GM19025 (cell line): Measurements from ENCODE around the gene CXCL1.
"Not testable (repeated sequence)": the region's sequence is repeated elsewhere in the genome, so short reads cannot be mapped to it uniquely, and the experiment has no call there.

Experiments
- ATAC-seq: cut with Tn5 transposase; IDR thresholded peaks from one replicate; pipeline ENCODE4 v1.9.1; 2021; ENCODE audit warnings: mild to moderate bottlenecking, low read depth, moderate library complexity; ENCODE audit not compliant: unreplicated experiment

Gene CXCL1

DNA sequence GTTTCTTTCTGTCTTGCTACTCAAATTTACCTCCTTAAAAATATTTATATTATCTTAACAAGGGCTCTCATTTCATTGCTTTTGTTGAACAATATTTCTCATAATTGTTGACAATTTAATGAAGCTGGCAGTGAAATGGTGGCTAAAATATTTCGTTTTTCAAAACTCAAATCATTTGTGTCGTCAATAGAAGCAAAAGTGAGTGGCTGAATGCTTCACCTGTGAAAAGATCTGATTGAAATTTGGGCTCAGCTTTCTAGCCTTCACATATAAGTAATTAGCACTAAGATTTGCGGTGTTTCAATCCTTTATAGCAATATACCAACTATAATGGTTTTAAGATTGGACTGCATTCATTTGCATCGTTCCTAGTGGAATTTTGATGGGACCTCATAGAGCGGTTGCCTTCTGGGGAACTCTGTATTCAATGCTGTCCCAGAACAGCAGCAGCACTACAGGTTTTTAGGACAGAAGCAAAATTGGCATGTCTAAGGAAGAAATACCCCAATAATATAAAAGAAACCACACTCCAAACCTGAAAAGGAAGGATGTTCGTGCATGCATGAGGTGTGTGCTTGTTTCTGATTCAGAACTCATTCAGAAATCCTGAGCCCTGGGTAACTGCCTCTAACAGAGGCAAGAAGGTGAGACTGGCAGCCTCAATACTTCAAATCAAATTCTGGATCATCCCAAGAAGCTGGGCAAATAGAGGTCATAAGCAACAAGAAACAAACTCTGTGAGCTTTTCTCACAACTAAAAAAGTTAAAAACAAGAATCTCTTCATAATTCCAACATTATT is 2.5 kb downstream of the CXCL1 start:
- ATAC-seq: no peak

DNA sequence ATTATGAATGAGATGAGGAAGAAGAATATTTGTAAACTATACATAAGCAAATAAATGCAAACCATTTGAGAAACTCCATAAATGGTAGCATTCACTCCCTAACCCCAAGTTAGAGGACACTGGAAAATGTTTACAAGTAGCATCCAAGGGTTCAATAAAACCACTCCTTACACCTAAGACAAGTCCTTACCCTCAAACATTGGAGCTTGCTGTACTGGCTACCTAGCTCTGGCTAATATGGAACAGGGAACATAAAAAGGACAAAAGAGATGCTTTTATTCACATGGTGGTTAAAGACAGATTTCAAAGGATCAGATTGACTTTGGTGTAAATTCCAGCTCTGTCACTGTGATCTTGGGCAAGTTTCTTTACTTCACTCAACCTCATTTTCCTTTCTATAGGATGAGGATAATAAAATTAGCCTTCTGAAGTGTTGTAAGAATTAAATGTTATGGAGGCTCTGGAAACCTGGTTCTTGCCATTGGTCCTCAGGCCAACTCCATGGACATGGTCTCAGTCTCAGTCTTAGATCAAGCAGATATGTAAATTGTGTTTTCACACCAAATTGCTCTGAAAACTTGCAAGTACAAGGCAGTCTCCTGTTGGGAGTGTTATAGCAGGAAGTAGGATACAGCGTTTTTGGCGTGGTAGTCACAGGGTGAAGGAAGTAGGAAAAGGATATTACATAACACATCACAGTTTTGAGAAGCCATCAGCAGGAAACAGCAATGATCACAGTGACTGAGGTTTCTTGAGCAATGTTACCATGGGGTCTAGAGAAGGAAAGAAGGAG is 3.3 kb downstream of the CXCL1 start:
- no peak for ATAC-seq

DNA sequence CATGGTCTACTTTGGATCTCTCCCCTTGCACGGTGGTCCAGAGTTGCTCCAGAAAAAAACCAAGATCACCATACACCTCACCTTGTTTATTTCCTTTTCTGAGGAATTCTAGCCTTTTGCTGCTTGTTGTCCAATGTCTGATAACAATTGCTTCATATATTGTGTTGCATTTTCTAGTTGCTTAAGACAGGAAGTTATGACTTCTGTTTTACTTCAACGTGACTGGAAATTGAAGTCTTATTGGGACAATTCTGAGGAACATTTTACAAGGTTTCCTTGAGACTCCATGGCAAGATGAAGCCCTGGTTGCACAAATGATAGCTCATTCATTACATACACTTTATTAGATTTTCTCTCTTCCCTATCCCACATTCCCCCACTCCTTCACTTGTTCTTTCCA is 5.2 kb downstream of the CXCL1 start:
- ATAC-seq: no peak

DNA sequence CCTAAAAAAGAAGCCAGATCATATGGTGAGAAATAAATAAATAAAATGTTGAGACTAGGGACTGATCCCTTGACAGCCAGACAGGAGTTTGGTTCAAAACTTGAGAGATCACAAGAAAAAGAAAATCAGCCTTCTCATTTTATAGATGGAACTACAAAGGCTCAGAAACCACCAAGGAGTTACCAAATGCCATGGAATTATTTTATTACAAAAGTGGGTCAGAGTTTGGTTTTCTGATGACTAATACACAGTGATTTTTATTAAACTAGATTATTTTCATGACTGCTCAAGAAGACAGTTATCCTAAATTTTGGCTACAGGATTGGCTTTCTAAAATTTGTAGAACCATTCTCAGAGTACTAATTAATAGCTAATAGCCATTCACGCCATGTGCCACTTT is 6.2 kb downstream of the CXCL1 start:
- ATAC-seq: no peak

DNA sequence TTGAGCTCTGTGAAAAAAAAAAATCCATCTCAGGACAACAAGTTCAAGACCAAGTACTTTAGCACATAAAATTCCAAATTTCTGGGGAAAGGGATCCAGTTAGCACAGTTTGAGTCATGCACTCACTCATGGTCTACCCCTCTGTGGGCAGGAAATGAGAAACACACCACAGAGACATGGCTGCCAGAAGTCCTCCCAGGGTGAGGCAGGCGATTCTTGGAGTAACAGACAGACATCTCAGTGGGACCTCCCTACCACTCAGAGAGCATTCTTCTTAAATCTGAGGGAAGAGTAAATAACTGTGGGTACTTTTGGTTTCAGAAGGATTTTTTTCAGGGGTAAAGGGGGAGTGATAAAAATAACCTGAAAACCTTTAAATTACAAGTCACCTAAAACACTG is 14.1 kb downstream of the CXCL1 start:
- ATAC-seq: no peak

DNA sequence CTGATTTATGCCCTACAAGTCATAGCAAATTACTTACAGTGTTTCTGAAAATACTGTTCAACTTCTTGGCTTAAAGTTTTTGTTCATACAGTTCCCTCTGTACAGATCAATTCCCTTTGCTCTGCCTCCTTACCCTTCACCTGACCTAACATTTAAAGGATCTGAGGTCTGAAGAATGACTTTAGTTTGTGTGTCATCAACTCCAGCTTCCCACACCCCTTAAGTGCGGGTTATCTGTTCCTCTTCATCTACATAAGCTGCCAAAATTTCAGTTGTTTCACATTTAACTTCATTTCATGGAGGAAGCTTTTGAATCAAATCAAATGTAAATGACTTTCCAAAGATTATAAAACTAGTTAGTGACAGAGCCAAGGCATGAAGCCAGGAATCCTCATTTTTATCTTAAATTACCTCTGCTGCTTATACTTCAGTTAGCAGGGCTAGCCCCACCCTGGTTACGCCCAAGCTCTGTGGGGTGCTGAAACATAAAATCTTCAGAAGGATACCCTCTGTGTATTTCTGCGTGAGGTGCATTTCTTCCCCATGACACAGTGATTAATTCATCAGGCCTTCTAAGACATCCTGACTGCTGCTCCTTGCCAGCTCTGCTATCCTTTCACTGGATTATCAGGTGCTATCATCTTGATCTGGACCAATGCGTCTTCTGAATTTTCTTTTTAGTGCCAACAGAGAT is 16.5 kb downstream of the CXCL1 start:
- no peak for ATAC-seq

DNA sequence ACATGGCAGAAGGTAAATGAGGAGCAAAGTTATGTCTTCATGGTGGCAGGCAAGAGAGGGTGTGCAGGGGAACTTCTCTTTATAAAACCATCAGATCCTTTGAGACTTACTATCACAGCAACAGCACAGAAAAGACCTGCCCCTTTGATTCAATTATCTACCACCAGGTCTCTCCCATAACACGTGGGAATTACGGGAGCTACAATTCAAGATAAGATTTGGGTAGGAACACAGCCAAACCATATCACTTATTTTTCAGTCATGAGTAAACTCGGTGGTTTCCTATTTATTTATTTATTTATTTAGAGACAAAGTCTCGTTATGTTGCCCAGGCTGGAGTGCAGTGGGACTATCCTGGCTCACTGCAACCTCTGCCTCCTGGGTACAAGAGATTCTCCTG is 22.1 kb downstream of the CXCL1 start:
- ATAC-seq: no peak

DNA sequence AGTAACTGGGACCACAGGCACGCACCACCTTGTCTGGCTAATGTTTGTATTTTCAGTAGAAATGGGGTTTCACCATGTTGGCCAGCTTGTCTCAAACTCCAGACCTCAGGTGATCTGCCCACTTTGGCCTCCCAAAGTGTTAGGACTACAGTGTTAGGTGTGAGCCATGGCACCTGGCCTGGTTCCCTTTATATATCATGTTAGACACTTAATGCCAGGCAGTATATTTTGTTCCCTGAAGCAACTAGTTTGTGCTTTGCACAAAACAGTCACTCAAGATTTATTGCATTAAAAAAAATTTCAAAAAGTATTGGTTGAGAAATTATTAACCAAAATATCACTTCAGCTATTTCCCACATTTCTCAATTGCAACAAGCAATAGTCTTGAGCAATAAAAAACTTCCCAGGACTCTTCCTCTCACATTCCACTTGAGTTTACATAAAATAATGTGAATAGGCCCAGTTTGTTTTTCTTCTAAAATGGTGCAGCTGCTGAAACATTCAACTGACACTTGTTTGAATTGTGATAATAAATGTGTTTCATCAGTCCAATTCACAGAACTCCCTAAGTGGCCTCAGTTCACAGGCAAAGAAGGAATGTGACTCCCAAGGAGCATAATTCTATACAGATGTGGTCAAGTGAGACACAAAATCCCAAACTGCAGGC is 22.7 kb downstream of the CXCL1 start:
- ATAC-seq: no peak

DNA sequence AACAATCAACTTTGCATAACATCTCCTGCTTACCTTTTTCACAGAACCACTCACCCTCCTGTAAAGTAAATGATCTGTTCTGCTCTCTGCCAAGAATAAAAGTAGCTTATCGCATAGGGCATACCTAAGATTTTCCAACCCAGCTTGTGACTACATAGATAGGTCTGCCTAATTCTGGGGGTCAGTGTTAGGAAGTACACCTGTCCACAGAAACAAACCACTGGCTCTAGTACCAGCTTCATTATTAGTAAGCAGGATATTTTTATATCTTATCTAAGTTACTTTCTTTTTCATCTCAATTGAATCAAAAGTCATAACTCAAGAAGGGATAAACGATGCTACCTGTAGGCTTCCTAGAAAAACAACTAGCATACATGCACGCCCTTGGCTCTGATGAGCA is 23.8 kb downstream of the CXCL1 start:
- no peak for ATAC-seq

DNA sequence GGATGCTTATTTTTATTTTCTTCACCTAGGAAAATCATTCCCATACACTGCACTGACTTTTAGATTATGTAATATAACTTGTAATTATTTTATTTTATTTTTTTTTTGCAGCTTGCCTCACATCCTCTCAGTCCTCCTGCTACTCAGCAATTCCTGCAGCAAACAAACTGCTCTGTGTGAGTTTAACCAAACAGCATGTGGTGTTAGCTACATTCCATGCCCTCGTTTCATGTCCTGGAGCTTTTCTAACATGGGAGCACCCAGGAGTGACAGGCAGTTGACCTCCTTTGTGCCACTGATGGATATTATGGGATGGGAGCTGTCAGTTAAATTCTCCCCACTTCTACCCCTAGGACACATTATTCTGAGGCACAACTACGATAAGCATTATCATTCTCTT is 24.8 kb downstream of the CXCL1 start:
- ATAC-seq: no peak

DNA sequence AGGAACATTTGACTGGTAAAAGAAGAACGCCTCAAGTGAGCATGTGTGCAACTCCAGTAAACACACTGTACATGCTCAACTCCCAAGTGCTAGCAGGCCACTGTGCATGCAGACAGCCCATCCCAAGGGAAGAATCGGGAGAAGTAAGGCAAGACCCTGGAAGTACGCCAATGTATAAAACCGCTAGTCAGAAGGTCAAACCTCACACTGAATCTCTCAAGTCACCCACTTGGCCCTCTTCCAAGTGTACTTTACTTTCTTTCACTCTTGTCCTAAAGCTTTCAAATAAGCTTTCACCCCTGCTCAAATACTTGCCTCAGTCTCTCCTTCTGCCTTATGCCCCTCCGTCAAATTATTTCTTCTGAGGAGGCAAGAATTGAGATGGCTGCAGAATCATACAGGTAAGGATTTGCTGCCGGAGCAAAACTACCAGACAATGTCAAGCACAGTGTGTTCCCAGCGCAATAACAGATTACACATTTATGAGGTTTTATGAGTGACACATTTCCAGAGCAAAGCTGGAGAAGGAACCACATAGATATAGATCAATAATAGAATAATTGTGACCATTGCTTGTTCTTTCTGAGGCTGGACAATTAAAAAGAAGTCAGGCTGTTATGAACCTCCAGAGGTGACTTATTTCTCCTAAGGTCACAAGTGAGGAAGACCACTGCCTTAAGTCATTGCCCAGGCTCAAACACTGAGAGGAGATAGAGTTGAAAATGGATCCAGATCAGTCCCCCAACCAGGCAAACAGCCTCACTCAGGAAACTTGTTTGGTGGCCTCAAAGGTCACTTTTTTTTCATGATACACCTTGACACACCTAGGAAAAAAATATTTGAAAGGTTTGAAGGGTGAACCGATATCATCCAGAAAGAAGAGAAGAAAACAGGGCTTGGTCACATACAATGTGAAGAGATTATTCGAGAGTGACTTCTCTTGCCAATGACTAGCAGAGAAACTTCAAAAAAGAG is 26.3 kb downstream of the CXCL1 start:
- ATAC-seq: no peak

DNA sequence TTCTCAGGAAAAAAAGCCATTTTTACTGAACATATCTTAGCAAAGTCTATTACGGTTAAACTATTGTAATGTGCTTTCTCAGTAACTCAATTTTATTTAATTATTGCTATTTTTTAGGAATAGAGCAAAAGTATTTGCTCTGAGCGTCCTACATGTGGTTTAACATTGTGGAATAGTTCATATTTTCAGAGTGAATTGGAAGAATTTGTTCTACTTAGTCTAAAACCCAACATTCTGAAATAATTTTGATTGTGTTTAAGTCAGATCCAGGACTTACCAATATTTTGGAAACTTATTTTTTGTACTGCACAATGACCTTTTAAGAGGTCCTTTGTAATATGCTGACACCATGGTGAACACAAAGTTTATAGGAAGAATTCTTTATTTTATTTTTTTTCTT is 27.2 kb downstream of the CXCL1 start:
- no peak for ATAC-seq

DNA sequence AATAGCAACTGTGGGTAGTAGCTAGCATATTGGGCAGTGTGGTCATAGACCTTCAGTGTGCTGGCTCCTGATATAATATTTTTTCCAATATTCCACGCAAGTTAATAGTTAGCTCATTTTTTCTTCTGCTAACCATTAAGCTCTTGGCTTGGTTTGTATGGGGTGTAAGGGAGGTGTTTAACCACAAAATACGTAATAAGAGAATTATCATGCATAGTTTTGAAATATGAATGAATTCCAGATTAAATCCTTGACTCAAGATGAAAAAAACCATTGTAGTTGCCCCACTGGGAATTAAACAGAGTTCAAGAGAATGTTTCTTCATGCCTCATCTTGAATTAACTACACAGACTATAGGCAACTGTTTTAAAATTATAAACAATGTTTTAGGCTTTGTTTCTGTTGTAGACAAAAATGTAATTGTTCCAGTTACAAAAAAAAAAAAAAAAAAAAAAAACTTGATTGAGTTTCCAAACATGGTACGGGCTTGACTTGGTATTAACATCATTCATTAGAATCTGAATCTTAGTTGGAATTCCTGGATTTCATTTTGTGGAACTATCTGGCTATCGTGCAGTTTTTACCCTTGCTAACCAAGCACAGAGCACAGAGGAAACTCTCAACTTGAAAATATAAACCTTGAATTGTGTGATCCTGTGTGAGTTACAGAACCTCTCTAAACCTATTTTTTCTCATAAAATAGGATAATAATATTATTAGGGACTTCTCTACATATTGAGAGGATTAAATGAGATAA is 28.4 kb downstream of the CXCL1 start:
- ATAC-seq: no peak

DNA sequence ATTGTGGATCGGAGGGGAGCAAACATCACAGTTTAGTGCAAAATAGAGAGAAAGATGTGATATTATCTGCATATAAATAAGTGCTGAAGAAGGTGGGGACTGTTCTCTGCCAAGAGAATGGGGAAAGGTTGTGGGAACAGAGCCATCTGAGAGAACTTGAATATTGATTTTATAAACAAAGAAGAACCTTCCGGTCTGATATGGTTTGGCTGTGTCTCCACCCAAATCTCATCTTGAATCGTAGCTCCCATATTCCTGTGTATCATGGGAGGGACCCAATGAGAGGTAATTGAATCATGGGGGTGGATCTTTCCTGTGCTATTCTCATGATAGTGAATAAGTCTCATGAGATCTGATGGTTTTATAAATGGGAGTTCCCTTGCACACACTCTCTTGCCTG is 30.1 kb downstream of the CXCL1 start:
- not testable (repeated sequence) for ATAC-seq

DNA sequence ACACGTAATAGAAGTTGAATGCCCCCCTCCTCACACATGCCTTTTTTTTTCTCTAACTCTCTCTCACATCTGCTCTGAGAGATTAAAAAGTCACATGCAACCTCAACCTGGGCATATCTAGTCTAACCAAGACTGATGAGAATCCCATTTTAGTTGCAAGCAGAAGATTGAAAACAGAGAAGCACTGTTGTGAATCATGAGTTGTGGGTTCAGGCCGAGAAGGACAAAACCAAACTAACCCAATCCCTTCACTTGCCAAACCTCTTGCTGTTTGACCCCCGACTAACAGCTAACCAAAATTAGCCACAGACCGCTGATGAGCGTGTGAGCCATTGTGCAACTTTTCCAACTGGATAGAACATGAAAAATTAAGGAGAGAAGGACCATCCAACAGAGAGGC is 31.8 kb downstream of the CXCL1 start:
- no peak for ATAC-seq

DNA sequence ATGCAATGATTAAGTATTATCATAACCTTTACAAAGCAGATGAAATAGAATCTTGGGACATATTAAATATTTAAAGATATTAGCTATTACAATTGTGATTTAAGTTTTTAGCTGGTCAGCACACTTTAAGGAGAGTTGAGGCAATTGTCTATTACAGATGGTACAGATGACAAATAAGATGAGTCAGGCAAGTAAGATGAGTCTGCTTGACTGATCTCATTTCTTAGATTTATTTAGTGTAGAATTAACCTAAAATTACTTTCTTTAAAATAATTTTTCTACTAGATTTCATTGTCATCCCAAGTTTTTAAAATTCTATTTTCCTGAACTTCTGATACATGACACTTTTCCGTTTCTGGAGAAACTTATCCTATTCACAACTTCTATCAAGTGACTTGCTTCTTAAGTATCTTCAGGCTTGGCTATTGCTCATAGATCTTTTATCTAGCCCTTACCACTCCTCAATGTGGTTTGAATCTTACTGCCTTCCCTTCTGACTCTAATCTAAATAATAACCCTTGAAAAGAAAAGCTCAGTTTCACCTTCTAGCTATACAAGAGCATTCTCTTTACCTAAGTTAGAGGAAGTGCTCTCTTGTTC is 32.9 kb downstream of the CXCL1 start:
- ATAC-seq: no peak

DNA sequence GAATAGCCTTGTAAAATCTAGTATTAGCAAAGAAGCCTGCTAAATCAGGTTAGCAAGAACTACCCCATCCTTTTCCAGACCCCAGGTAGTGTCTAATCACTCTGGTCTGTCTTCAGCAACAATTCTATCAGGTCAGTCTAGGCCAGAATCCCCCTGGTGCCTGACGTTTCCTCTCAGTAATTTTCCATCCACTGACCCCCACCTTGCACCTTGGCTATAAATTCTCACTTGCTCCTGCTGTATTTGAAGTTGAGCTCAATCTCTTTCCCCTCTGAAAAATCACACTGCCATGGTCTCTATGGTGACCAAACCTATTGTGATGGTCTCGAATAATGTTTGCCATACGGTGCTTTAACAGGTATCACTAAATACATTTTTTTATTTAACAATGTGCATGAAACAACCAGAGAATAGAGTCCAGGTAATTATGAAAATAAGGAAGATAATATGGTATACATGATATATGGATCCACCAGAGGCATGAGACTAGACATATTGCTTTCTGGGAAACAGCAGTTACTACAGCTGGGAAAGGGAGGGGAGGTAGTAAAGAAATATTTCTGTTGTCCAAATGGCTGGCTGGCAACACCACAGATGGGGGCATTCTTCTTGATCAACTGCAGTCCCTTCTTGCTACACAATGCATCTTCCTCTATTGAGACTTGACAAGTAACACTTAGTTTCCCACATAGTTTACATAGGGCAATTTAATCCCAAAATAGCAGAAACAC is 33.8 kb downstream of the CXCL1 start:
- no peak for ATAC-seq

DNA sequence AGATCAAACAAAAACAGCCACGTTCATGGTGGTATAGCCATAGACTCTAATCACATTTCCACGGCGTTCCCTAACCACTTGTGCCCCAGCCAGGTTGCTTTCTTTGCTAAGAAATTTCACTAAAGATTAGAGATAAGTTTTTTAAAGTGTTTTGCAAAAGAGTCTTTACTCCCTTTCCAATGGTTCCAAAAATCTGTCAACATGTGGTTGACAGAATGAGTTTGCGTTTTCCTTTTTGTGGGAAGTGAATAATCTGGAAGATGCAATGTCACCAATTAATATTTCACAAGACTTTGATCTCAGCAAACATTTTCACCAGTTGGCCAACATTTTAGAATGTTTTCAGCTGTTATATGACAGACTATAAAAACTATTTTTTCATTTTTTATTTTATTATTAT is 35.3 kb downstream of the CXCL1 start:
- ATAC-seq: no peak
